Upper lobe of left lung (tissue), 6 donors: ENCODE data around the gene TFB1M. TPM values are rescaled to one million over a fixed set of nuclear protein-coding genes. Genes with fewer than 3 reads are reported as not detected.

Experiments
- ATAC-seq, 2 donors: fragments of 200-7000 bp; cut with Tn5 transposase; one replicate each; pipeline ENCODE4 v1.9.1; 2022; ENCODE audit warnings: mild to moderate bottlenecking in 2 of 2, moderate library complexity in 2 of 2; ENCODE audit not compliant: low FRiP score in 2 of 2
- DNase-seq, 2 donors: peaks; one replicate each; pipeline ENCODE4 v3.0.0-alpha.2; 2019 to 2020
- H3K27ac ChIP-seq, 4 donors: fragments of 200-600 bp; sonication (generic); one replicate each; pipeline ENCODE4 v1.5.1; 2016 to 2019
- H3K27me3 ChIP-seq, 4 donors: fragments of 200-600 bp; sonication (generic); one replicate each; pipeline ENCODE4 v1.5.1; 2017 to 2019
- H3K36me3 ChIP-seq, 4 donors: fragments of 200-600 bp; sonication (generic); one replicate each; pipeline ENCODE4 v1.5.1; 2016 to 2019
- H3K4me1 ChIP-seq, 4 donors: fragments of 200-600 bp; sonication (generic); one replicate each; pipeline ENCODE4 v1.5.1; 2018 to 2019
- H3K4me3 ChIP-seq, 4 donors: fragments of 200-600 bp; sonication (generic); one replicate each; pipeline ENCODE4 v1.5.1; 2017 to 2019; ENCODE audit warnings: mild to moderate bottlenecking in 2 of 4, moderate library complexity in 1 of 4
- H3K9me3 ChIP-seq, 4 donors: fragments of 200-600 bp; sonication (generic); one replicate each; pipeline ENCODE4 v1.5.1; 2018 to 2019
- CTCF ChIP-seq, 6 experiments: fragments of 450-650 bp in 4 of 6; fragments of 200-600 bp in 2 of 6; sonication (generic) in 2 of 6; IDR thresholded peaks; one replicate each; pipeline ENCODE4 v1.5.1; 2016 to 2019; ENCODE audit warnings: antibody characterized with exemption in 6 of 6
- EP300 ChIP-seq, 4 donors: sonication (generic); formaldehyde crosslinking; IDR thresholded peaks; one replicate each; pipeline ENCODE4 v1.5.1; 2017; ENCODE audit warnings: antibody characterized with exemption in 4 of 4, control low read depth in 2 of 4
- POLR2A ChIP-seq, 4 donors: fragments of 450-650 bp; IDR thresholded peaks; one replicate each; pipeline ENCODE4 v1.5.1; 2016 to 2017; ENCODE audit warnings: antibody characterized with exemption in 4 of 4, mild to moderate bottlenecking in 2 of 4
- POLR2AphosphoS5 ChIP-seq, 2 donors: sonication (generic); formaldehyde crosslinking; IDR thresholded peaks; one replicate each; pipeline ENCODE4 v1.5.1; 2017; ENCODE audit warnings: antibody characterized with exemption in 2 of 2
- WGBS, 2 donors: methylation state at CpG; one replicate each; pipeline ENCODE4 v1.1.5; 2017 to 2018; 5-methylcytosine and 5-hydroxymethylcytosine counted together
- total RNA-seq, 6 donors: library from RNA; depleted of rRNA in 4 of 6; stranded (reverse); fragments of >200 nt in 4 of 6; gene quantifications; one replicate each; pipeline versions ENCODE4 v1.1.0 to v1.2.1, GENCODE V29; 2016 to 2021
- donor health status: DM: no; HTN: no; CAD: no; lungs with moderate emphysema.
- donor health status: DM: no; HTN: yes; CAD: no; lungs with severe emphysema.

TFB1M gene
- total RNA-seq, 6 donors from 2014 or later, result 4.2 to 19.6 (median 15.0) TPM

- Histone ChIP-seq H3K36me3 (peaks cover 0 to 70% (median 16%) of the 10 kb centered on the region in 4 donors), H3K4me1 (no peaks in the 10 kb centered on the region), H3K9me3 (no peaks in the 10 kb centered on the region), H3K27ac (no peak overlapping the region), H3K27me3 (no peaks in the 10 kb centered on the region), H3K4me3 (no peak overlapping the region)
- ATAC-seq, result no peak
- 85 to 90% methylated on average over 7 to 13 of the region's 13 CpGs for WGBS, 2 donors
- peak in 1 of 2 donors; percentile 50 for DNase-seq
- TF ChIP-seq POLR2AphosphoS5 (IDR thresholded peaks at IDR 0.05) (no peak), POLR2A (IDR thresholded peaks at IDR 0.05) (no peak), CTCF (IDR thresholded peaks at IDR 0.05) (no peak), EP300 (IDR thresholded peaks at IDR 0.05) (no peak)
Observed at GRCh38 chr6:155256122-155256795, 58.0 kb downstream of the TFB1M start.

DNA sequence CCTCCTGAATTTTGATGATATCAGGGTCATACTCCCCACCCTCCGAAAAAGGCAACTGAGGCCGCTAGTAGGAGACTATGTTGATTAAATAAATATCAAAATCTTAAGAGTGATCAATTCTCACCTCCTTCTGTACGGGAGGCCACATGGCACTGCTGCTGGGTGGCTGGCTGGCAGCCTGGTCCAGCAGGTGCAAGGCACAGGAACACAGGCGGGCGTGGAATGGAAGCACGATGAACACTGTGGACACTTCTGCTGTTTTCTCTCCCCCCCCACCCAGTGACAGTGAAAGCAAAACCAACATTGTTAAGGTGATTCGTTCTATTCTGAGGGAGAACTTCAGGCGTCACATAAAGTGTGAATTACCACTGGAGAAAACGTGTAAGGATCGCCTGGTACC lies 60.1 kb downstream of the TFB1M start:
- WGBS, 2 donors, result 90 to 95% methylated on average over 10 of the region's 10 CpGs
- no peak for DNase-seq
- H3K27ac ChIP-seq, result no peak overlapping the region
- no peaks in the 10 kb centered on the region for H3K9me3 ChIP-seq
- no peaks in the 10 kb centered on the region for H3K4me1 ChIP-seq
- peaks cover 0 to 55% (median 10%) of the 10 kb centered on the region in 4 donors for H3K36me3 ChIP-seq
- ATAC-seq, result no peak
- no peak overlapping the region for H3K4me3 ChIP-seq
- no peak for TF ChIP-seq POLR2AphosphoS5 (IDR thresholded peaks at IDR 0.05)
- TF ChIP-seq CTCF (IDR thresholded peaks at IDR 0.05), result no peak
- no peak for TF ChIP-seq POLR2A (IDR thresholded peaks at IDR 0.05)
- no peak for TF ChIP-seq EP300 (IDR thresholded peaks at IDR 0.05)
- H3K27me3 ChIP-seq, result no peaks in the 10 kb centered on the region

GRCh38 chr6:155253337-155253736 lies 60.9 kb downstream of the TFB1M start:
- H3K27ac ChIP-seq, result no peak overlapping the region
- H3K27me3 ChIP-seq, result no peaks in the 10 kb centered on the region
- H3K9me3 ChIP-seq, result no peaks in the 10 kb centered on the region
- peaks cover 0 to 47% (median 6%) of the 10 kb centered on the region in 4 donors for H3K36me3 ChIP-seq
- no peaks in the 10 kb centered on the region for H3K4me1 ChIP-seq
- ATAC-seq (no peak), DNase-seq (peak in 1 of 2 donors; percentile 55)
- WGBS, 2 donors, result 55 to 58% methylated on average over 1 of the region's 1 CpG
- TF ChIP-seq CTCF (IDR thresholded peaks at IDR 0.05) (no peak), POLR2A (IDR thresholded peaks at IDR 0.05) (no peak), EP300 (IDR thresholded peaks at IDR 0.05) (no peak), POLR2AphosphoS5 (IDR thresholded peaks at IDR 0.05) (no peak)
- H3K4me3 ChIP-seq, result no peak overlapping the region

DNA sequence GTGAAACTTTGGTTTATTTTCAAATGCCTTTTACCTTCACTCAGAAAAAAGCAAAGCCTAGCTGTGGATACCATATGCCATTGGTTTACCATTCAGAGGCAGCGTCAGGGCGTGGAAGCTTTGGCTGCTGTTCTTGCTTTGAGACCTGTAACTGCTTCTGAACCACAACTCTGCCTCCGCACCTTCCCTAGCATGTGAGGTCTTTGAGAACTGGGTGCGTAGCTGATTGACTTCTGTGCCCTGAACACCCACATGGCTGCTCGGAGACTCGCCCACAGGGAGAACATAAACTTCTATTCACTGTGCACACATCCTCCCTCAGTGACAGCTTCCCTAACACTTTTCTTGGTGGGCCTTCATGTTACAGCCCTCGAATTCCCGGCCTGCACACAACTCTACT lies 61.7 kb downstream of the TFB1M start:
- peaks cover 0 to 39% (median 6%) of the 10 kb centered on the region in 4 donors for H3K36me3 ChIP-seq
- no peak overlapping the region for H3K27ac ChIP-seq

More for the DNA sequence above, 61.7 kb downstream of the TFB1M start:
- DNase-seq (no peak), ATAC-seq (no peak)
- no peaks in the 10 kb centered on the region for H3K27me3 ChIP-seq
- 95 to 98% methylated on average over 8 of the region's 8 CpGs for WGBS, 2 donors
- H3K4me1 ChIP-seq, result peaks cover 0 to 5% (median 0%) of the 10 kb centered on the region in 4 donors
- H3K9me3 ChIP-seq, result no peaks in the 10 kb centered on the region
- no peak overlapping the region for H3K4me3 ChIP-seq
- TF ChIP-seq POLR2A (IDR thresholded peaks at IDR 0.05) (no peak), EP300 (IDR thresholded peaks at IDR 0.05) (no peak), CTCF (IDR thresholded peaks at IDR 0.05) (no peak), POLR2AphosphoS5 (IDR thresholded peaks at IDR 0.05) (no peak)
